Adrenal gland (tissue), 5 donors: Measurements from ENCODE around the gene RTKN2.
A peak's percentile ranks its signal among the peaks of the same experiment; 100 is the strongest.

Source experiments
- CTCF ChIP-seq, 6 experiments: fragments of 450-650 bp in 4 of 6; fragments of 200-600 bp in 2 of 6; sonication (generic) in 1 of 6; IDR thresholded peaks; 1 replicate in 5 of 6; 2 replicates in 1 of 6; pipeline versions ENCODE4 v1.5.1 to v1.8.0; 2016 to 2021; ENCODE audit warnings: antibody characterized with exemption in 6 of 6, mild to moderate bottlenecking in 2 of 6, moderate library complexity in 1 of 6
- POLR2A ChIP-seq, 2 donors: fragments of 450-650 bp; IDR thresholded peaks; one replicate each; pipeline ENCODE4 v1.6.1; 2017; ENCODE audit warnings: antibody characterized with exemption in 2 of 2, mild to moderate bottlenecking in 2 of 2, moderate library complexity in 1 of 2
- donor health status: DM: no; HTN: no; CAD: no.

- no peak for TF ChIP-seq POLR2A (IDR thresholded peaks at IDR 0.05)
- peak in 1 of 6 experiments; percentile 16 for TF ChIP-seq CTCF (IDR thresholded peaks at IDR 0.05)
Measured at GRCh38 chr10:62248465-62248864, 20.2 kb downstream of the RTKN2 start.
